Loucy (cell line): Measurements from ENCODE around the gene CAMK2G.

Experiments used
- H2AFZ ChIP-seq: fragments of 200-600 bp; sonication (generic); 2 replicates; pipeline ENCODE4 v1.6.0; 2016; ENCODE audit warnings: antibody characterized with exemption, mild to moderate bottlenecking, low read length, moderate library complexity
- H3F3A ChIP-seq: fragments of 200-600 bp; 2 replicates; pipeline ENCODE4 v1.6.0; 2016; ENCODE audit warnings: antibody characterized with exemption, low read depth, mild to moderate bottlenecking
- H3K27me3 ChIP-seq: fragments of 200-600 bp; sonication (generic); 2 replicates; pipeline ENCODE4 v1.6.1; 2014; ENCODE audit warnings: low read length, mild to moderate bottlenecking; ENCODE audit not compliant: insufficient read depth, poor library complexity, severe bottlenecking
- H3K36me3 ChIP-seq: fragments of 200-600 bp; sonication (generic); 2 replicates; pipeline ENCODE4 v1.6.1; 2016; ENCODE audit warnings: low read length; ENCODE audit not compliant: insufficient read depth
- H3K4me1 ChIP-seq: fragments of 200-600 bp; sonication (generic); 2 replicates; pipeline ENCODE4 v1.5.1; 2014; ENCODE audit warnings: low read length, mild to moderate bottlenecking; ENCODE audit not compliant: insufficient read depth, poor library complexity, severe bottlenecking
- H3K4me2 ChIP-seq: fragments of 200-600 bp; sonication (generic); 2 replicates; pipeline ENCODE4 v1.6.0; 2014; ENCODE audit warnings: antibody characterized with exemption, low read length, low read depth, mild to moderate bottlenecking; ENCODE audit not compliant: poor library complexity, severe bottlenecking
- H3K4me3 ChIP-seq: fragments of 200-600 bp; sonication (generic); 2 replicates; pipeline ENCODE4 v1.5.1; 2014; ENCODE audit warnings: low read length, mild to moderate bottlenecking, mixed read lengths; ENCODE audit not compliant: poor library complexity, severe bottlenecking
- H3K79me2 ChIP-seq: fragments of 200-600 bp; sonication (generic); 2 replicates; pipeline ENCODE4 v1.6.1; 2014; ENCODE audit warnings: low read length; ENCODE audit not compliant: insufficient read depth
- H3K9ac ChIP-seq: fragments of 200-600 bp; sonication (generic); 2 replicates; pipeline ENCODE4 v1.6.0; 2014; ENCODE audit warnings: mild to moderate bottlenecking, low read depth, low read length, moderate library complexity; ENCODE audit not compliant: poor library complexity, severe bottlenecking
- H3K9me2 ChIP-seq: fragments of 200-600 bp; sonication (generic); replicated peaks from 2 replicates; pipeline ENCODE4 v1.6.1; 2016; ENCODE audit warnings: low read depth, low read length, mixed read lengths
- H3K9me3 ChIP-seq: fragments of 200-600 bp; sonication (generic); 2 replicates; pipeline ENCODE4 v1.6.1; 2014; ENCODE audit warnings: mild to moderate bottlenecking, antibody characterized with exemption, low read length, low read depth; ENCODE audit not compliant: insufficient read depth
- H4K20me1 ChIP-seq: fragments of 200-600 bp; sonication (generic); 2 replicates; pipeline ENCODE4 v1.6.0; 2014; ENCODE audit warnings: antibody characterized with exemption, low read length, mild to moderate bottlenecking; ENCODE audit not compliant: insufficient read depth, poor library complexity, severe bottlenecking
- CTCF ChIP-seq: fragments of 200-600 bp; sonication (generic); conservative IDR thresholded peaks from 2 replicates; pipeline ENCODE4 v1.5.1; 2014; ENCODE audit warnings: mild to moderate bottlenecking, antibody characterized with exemption, low read length
- EZH2phosphoT487 ChIP-seq: fragments of 200-600 bp; IDR thresholded peaks from 2 replicates; pipeline ENCODE4 v1.6.1; 2018; ENCODE audit warnings: antibody characterized with exemption, mild to moderate bottlenecking, moderate library complexity, borderline replicate concordance

The CAMK2G gene

GRCh38 chr10:73859784-73860491 lies 14.4 kb downstream of the CAMK2G start:
- Histone ChIP-seq H4K20me1 (peaks cover 23% of the 10 kb centered on the region), H3K9ac (no peak overlapping the region), H3K4me2 (no peak overlapping the region)

DNA sequence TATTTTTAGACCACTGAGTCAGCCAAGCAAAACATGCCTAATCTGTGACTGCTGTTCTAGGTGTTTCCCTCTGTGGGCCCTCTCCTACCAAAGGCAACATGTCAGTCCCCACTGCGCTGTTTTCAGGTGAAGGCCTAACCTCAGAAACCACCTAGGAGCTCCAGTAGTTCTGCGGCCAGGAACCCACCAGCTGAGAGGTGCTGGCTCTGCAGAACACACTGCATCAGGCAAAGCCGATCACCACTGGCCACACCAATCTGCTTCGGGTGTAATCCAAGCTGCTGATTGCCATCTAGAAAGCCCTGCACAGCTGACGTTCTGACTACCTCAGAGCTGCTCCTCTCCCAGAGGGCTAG lies 14.9 kb downstream of the CAMK2G start:
- no peaks in the 10 kb centered on the region for H3K9me3 ChIP-seq
- no peak overlapping the region for H3K9ac ChIP-seq
- no peaks in the 10 kb centered on the region for H3K27me3 ChIP-seq
- no peak overlapping the region for H3K4me2 ChIP-seq
- H3K79me2 ChIP-seq: peaks cover 98% of the 10 kb centered on the region
- peaks cover 62% of the 10 kb centered on the region; the same call in 1 of the 2 replicates for H3K36me3 ChIP-seq
- H3K4me3 ChIP-seq: no peak overlapping the region
- TF ChIP-seq CTCF (no peak), EZH2phosphoT487 (no peak)
- H2AFZ ChIP-seq: no peak overlapping the region
- peaks cover 23% of the 10 kb centered on the region for H4K20me1 ChIP-seq
- H3K4me1 ChIP-seq: peaks cover 66% of the 10 kb centered on the region
- no peaks in the 10 kb centered on the region for H3K9me2 ChIP-seq
- H3F3A ChIP-seq: peaks cover 4% of the 10 kb centered on the region; the same call in 1 of the 2 replicates

More at GRCh38 chr10:73859784-73860491, 14.4 kb downstream of the CAMK2G start:
- peaks cover 4% of the 10 kb centered on the region; the same call in 1 of the 2 replicates for H3F3A ChIP-seq
- TF ChIP-seq CTCF: no peak
- no peak for TF ChIP-seq EZH2phosphoT487
- H3K9me2 ChIP-seq: no peaks in the 10 kb centered on the region
- no peaks in the 10 kb centered on the region for H3K9me3 ChIP-seq
- no peaks in the 10 kb centered on the region for H3K27me3 ChIP-seq
- peaks cover 98% of the 10 kb centered on the region for H3K79me2 ChIP-seq
- no peak overlapping the region for H2AFZ ChIP-seq
- H3K36me3 ChIP-seq: peaks cover 62% of the 10 kb centered on the region; the same call in 1 of the 2 replicates
- peaks cover 72% of the 10 kb centered on the region for H3K4me1 ChIP-seq
- no peak overlapping the region for H3K4me3 ChIP-seq

DNA sequence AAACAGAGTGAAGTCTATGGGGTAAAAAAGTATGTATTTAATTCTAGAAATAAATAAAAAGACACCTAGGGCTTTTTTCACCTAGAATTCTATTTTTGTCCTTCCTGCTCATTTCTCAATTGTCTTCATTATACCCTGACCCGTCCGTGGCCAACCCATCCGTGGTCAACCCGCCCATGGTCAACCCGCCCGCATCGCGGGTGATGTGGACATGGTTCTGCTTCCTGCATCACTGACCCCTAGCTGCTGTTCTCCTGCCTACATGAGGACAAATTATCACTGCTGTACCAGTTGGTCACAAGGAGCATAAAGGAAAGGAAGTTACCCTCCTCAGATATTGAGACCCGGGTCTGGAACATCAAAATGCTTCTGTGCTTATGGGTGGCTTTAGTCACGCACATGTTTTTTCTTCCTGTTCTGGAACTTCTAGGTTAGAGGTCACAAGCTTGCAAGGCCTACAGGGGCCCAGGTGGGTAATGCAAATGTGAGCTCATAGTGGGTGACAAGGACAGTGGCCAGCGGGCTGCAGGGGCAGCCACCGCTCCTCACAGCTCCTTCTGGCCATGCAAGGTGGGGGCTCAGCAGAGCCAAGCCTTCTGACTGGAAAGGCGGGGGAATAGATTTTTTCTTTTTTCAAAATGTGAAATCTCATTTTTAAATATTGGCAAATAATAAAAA lies 15.5 kb downstream of the CAMK2G start:
- H3K36me3 ChIP-seq: peaks cover 64% of the 10 kb centered on the region; the same call in 1 of the 2 replicates
- TF ChIP-seq CTCF (no peak), EZH2phosphoT487 (no peak)
- H4K20me1 ChIP-seq: peaks cover 23% of the 10 kb centered on the region
- no peaks in the 10 kb centered on the region for H3K9me2 ChIP-seq
- peaks cover 61% of the 10 kb centered on the region for H3K4me1 ChIP-seq
- peak overlapping the region; percentile 65 for H3K4me2 ChIP-seq
- peak overlapping the region; percentile 51 for H3K9ac ChIP-seq
- peaks cover 4% of the 10 kb centered on the region; the same call in 1 of the 2 replicates for H3F3A ChIP-seq
- H3K79me2 ChIP-seq: peaks cover 98% of the 10 kb centered on the region
- no peak overlapping the region for H2AFZ ChIP-seq
- no peaks in the 10 kb centered on the region for H3K9me3 ChIP-seq
- H3K27me3 ChIP-seq: no peaks in the 10 kb centered on the region
- H3K4me3 ChIP-seq: no peak overlapping the region
